Measurements from ENCODE around the gene DMTF1. TPM values are rescaled to one million over a fixed set of nuclear protein-coding genes. Genes with fewer than 3 reads are reported as not detected.

The DMTF1 gene
- total and polyA plus RNA-seq, 2 donors (not counting 1 experiment from before 2014, with no cell fraction given) = 51.6 to 97.1 TPM

DNA sequence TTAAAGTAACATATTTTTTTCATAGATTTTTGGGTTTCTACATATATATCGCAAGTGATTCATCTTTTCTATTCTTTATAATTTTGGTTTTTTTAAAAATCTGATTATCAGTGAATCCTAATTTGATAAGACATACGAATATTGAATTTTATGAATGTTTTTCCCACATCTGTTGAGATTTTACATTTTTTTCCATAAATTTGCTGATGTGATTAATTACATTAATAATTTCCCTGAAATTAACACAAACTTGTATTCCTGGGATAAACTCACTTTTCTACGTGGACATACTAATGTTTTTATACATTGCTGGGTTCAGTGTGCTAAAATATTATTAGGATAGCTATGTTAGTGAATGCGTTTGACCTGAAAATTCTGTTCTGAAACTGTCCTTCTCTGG is 26.1 kb downstream of the DMTF1 start:
- no peak overlapping the region for H2AFZ ChIP-seq (ENCODE audit: low read length)
- H3K27me3 ChIP-seq (ENCODE audit: control insufficient read depth, insufficient read depth, low read length) = no peaks in the 10 kb centered on the region
- peaks cover 6% of the 10 kb centered on the region for H3K36me3 ChIP-seq (ENCODE audit: control insufficient read depth, insufficient read depth, low read length)
- H3K4me3 ChIP-seq (replicated peaks in 1 of 4; ENCODE audit: control extremely low read depth in 1 of 4, insufficient read depth in 1 of 4, low read depth in 3 of 4, low read length in 4 of 4) = no peak overlapping the region
- no peak for TF ChIP-seq EZH2 (IDR thresholded peaks at IDR 0.05; ENCODE audit: low read length, missing control alignments)
- TF ChIP-seq, protein P1, sequence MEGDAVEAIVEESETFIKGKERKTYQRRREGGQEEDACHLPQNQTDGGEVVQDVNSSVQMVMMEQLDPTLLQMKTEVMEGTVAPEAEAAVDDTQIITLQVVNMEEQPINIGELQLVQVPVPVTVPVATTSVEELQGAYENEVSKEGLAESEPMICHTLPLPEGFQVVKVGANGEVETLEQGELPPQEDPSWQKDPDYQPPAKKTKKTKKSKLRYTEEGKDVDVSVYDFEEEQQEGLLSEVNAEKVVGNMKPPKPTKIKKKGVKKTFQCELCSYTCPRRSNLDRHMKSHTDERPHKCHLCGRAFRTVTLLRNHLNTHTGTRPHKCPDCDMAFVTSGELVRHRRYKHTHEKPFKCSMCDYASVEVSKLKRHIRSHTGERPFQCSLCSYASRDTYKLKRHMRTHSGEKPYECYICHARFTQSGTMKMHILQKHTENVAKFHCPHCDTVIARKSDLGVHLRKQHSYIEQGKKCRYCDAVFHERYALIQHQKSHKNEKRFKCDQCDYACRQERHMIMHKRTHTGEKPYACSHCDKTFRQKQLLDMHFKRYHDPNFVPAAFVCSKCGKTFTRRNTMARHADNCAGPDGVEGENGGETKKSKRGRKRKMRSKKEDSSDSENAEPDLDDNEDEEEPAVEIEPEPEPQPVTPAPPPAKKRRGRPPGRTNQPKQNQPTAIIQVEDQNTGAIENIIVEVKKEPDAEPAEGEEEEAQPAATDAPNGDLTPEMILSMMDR (conservative IDR thresholded peaks at IDR 0.05 in 1 of 2, IDR thresholded peaks at IDR 0.05 in 1 of 2; ENCODE audit: low read depth in 1 of 2, low read length in 2 of 2) = no peak
- no peaks in the 10 kb centered on the region for H3K4me1 ChIP-seq (ENCODE audit: control insufficient read depth, extremely low read depth, insufficient read depth, low read length)
- no peaks in the 10 kb centered on the region for H4K20me1 ChIP-seq (ENCODE audit: control insufficient read depth, extremely low read depth, insufficient read depth, low read length)
- no peak overlapping the region for H3K4me2 ChIP-seq (ENCODE audit: extremely low read depth, insufficient read depth, low read length)
- H3K9ac ChIP-seq (ENCODE audit: insufficient read depth, low read length) = no peak overlapping the region
- DNase-seq (ENCODE audit: low read depth in 2 of 2) = no peak
- no peaks in the 10 kb centered on the region for H3K9me3 ChIP-seq (ENCODE audit: control insufficient read depth, insufficient read depth, low read depth, low read length)
- H3K27ac ChIP-seq (ENCODE audit: insufficient read depth, low read length) = no peak overlapping the region
- no peaks in the 10 kb centered on the region for H3K79me2 ChIP-seq (ENCODE audit: control insufficient read depth, insufficient read depth, low read length)

DNA sequence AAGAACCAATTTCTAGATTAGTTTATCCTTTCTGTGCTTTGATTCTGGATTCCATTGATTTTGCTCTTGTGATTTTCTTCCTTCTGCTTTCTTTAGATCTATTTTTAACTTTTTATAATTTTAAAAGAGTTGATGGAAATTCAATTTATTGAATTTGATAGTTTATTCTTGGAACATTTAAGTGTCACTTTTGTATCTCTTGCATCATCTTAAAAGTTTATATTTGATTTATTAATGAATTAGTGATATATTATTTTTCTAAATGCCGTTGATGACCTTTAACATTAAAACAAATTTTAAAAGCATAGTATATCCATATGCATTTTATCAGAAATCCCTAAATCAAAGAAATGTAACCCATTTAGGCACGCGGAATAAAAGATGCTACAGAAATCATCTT is 26.9 kb downstream of the DMTF1 start:
- H3K4me1 ChIP-seq (ENCODE audit: control insufficient read depth, extremely low read depth, insufficient read depth, low read length) = no peaks in the 10 kb centered on the region
- no peak overlapping the region for H3K9ac ChIP-seq (ENCODE audit: insufficient read depth, low read length)
- TF ChIP-seq, protein P1 (conservative IDR thresholded peaks at IDR 0.05 in 1 of 2, IDR thresholded peaks at IDR 0.05 in 1 of 2; ENCODE audit: low read depth in 1 of 2, low read length in 2 of 2) = no peak
- TF ChIP-seq EZH2 (IDR thresholded peaks at IDR 0.05; ENCODE audit: low read length, missing control alignments) = no peak
- no peak for DNase-seq (ENCODE audit: low read depth in 2 of 2)
- no peaks in the 10 kb centered on the region for H4K20me1 ChIP-seq (ENCODE audit: control insufficient read depth, extremely low read depth, insufficient read depth, low read length)
- H3K27me3 ChIP-seq (ENCODE audit: control insufficient read depth, insufficient read depth, low read length) = no peaks in the 10 kb centered on the region
- H3K27ac ChIP-seq (ENCODE audit: insufficient read depth, low read length) = no peak overlapping the region
- no peaks in the 10 kb centered on the region for H3K79me2 ChIP-seq (ENCODE audit: control insufficient read depth, insufficient read depth, low read length)
- H2AFZ ChIP-seq (ENCODE audit: low read length) = no peak overlapping the region
- no peak overlapping the region for H3K4me2 ChIP-seq (ENCODE audit: extremely low read depth, insufficient read depth, low read length)
- H3K36me3 ChIP-seq (ENCODE audit: control insufficient read depth, insufficient read depth, low read length) = peaks cover 6% of the 10 kb centered on the region
- no peaks in the 10 kb centered on the region for H3K9me3 ChIP-seq (ENCODE audit: control insufficient read depth, insufficient read depth, low read depth, low read length)
- no peak overlapping the region for H3K4me3 ChIP-seq (replicated peaks in 1 of 4; ENCODE audit: control extremely low read depth in 1 of 4, insufficient read depth in 1 of 4, low read depth in 3 of 4, low read length in 4 of 4)

DNA sequence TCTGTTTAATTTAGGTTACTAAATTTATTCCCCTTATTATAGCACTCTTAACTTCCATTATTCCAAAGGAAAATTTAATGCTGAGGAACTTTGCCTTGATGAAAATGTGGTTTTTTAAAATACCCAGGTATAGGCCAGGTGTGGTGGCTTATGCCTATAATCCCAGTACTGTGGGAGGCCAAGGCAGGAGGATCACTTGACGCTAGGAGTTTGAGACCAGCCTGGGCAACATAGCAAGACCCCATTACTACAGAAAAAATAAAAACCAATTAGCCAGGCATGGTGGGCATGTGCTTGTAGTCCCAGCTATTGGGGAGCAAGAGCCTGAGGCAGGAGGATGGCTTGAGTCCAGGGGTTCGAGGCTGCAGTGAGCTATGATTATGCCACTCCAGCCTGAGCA is 34.9 kb downstream of the DMTF1 start:
- Histone ChIP-seq H3K4me3 (replicated peaks in 1 of 4; ENCODE audit: control extremely low read depth in 1 of 4, insufficient read depth in 1 of 4, low read depth in 3 of 4, low read length in 4 of 4) (no peak overlapping the region), H3K4me1 (ENCODE audit: control insufficient read depth, extremely low read depth, insufficient read depth, low read length) (no peaks in the 10 kb centered on the region), H3K9ac (ENCODE audit: insufficient read depth, low read length) (no peak overlapping the region), H3K36me3 (ENCODE audit: control insufficient read depth, insufficient read depth, low read length) (peaks cover 7% of the 10 kb centered on the region), H3K9me3 (ENCODE audit: control insufficient read depth, insufficient read depth, low read depth, low read length) (no peaks in the 10 kb centered on the region), H4K20me1 (ENCODE audit: control insufficient read depth, extremely low read depth, insufficient read depth, low read length) (no peaks in the 10 kb centered on the region), H3K4me2 (ENCODE audit: extremely low read depth, insufficient read depth, low read length) (no peak overlapping the region), H2AFZ (ENCODE audit: low read length) (no peak overlapping the region), H3K79me2 (ENCODE audit: control insufficient read depth, insufficient read depth, low read length) (no peaks in the 10 kb centered on the region), H3K27me3 (ENCODE audit: control insufficient read depth, insufficient read depth, low read length) (no peaks in the 10 kb centered on the region), H3K27ac (ENCODE audit: insufficient read depth, low read length) (no peak overlapping the region)
- no peak for DNase-seq (ENCODE audit: low read depth in 2 of 2)
- no peak for TF ChIP-seq EZH2 (IDR thresholded peaks at IDR 0.05; ENCODE audit: low read length, missing control alignments)
- TF ChIP-seq, protein P1 (conservative IDR thresholded peaks at IDR 0.05 in 1 of 2, IDR thresholded peaks at IDR 0.05 in 1 of 2; ENCODE audit: low read depth in 1 of 2, low read length in 2 of 2) = no peak

Data from fibroblast of lung (primary cell).